Right cardiac atrium (tissue), 5 donors: Measurements from ENCODE around the gene LRP4. TPM values are rescaled to one million over a fixed set of nuclear protein-coding genes. Genes with fewer than 3 reads are reported as not detected.
"Not testable (repeated sequence)": the region's sequence is repeated elsewhere in the genome, so short reads cannot be mapped to it uniquely, and the experiment has no call there.

Source experiments
- ATAC-seq, 2 donors: fragments of 200-7000 bp; cut with Tn5 transposase; one replicate each; pipeline versions ENCODE4 v1.8.0 to v1.9.1; 2020; ENCODE audit warnings: moderate library complexity in 2 of 2, mild to moderate bottlenecking in 1 of 2
- DNase-seq, 3 donors: peaks; one replicate each; pipeline ENCODE4 v3.0.0-alpha.2; 2020
- H3K27ac ChIP-seq: one replicate; pipeline ENCODE4 v1.5.1; 2013; ENCODE audit warnings: mild to moderate bottlenecking, low read length, control low read depth, moderate library complexity
- H3K27me3 ChIP-seq: one replicate; pipeline ENCODE4 v1.6.1; 2013; ENCODE audit not compliant: control insufficient read depth, insufficient read depth
- H3K4me1 ChIP-seq: one replicate; pipeline ENCODE4 v1.6.1; 2013; ENCODE audit warnings: low read length; ENCODE audit not compliant: control insufficient read depth, insufficient read depth
- H3K4me3 ChIP-seq: one replicate; pipeline ENCODE4 v1.5.1; 2013; ENCODE audit warnings: low read length, control low read depth
- H3K9me3 ChIP-seq: one replicate; pipeline ENCODE4 v1.6.1; 2013; ENCODE audit warnings: low read length; ENCODE audit not compliant: control insufficient read depth
- WGBS: extraction: QIAGEN DNeasy Blood & Tissue Kit; methylation state at CpG from one replicate; pipeline ENCODE4 v1.1.7; 2013; 5-methylcytosine and 5-hydroxymethylcytosine counted together
- intact Hi-C, 4 donors: fragments of 100-400 bp; cut with DNase I; formaldehyde crosslinking; loops; one replicate each; pipeline versions ENCODE4 v1.11.0 to v1.14.0; 2022 to 2023
- long read RNA-seq, 4 donors: library from polyadenylated mRNA; unstranded; transcript quantifications; one replicate each; pipeline ENCODE4 v2.0.0, GENCODE V29; 2020 to 2021
- polyA plus RNA-seq: library from polyadenylated mRNA; stranded (reverse); fragments of 200-250 nt; gene quantifications from one replicate; pipeline ENCODE4 v1.2.3, GENCODE V29; 2013
- total RNA-seq, 4 donors: library from RNA; stranded (reverse); fragmentation: NEBNext Ultra II Directional; extraction: Animal tissue kit (Norgen Biotek cat#: 25700); gene quantifications; one replicate each; pipeline ENCODE4 v1.2.1, GENCODE V29; 2021
- donor health status: healthy with polysubstance abuse.
- donor health status: DM: no; HTN: yes; CAD: no.
- donor health status: DM: no; HTN: no; CAD: no.
- donor health status: DM: no; HTN: yes; CAD: no; lungs with severe emphysema.
- donor health status: DM: yes; HTN: yes; CAD: no.

Gene LRP4
- 10 to 100 TPM; 21.8 to 32.3 (median 29.2) TPM for total RNA-seq
- polyA plus RNA-seq: 14.6 TPM
- long read RNA-seq, donor 1, full-length matches to known transcripts: 3 of 24 reads
- long read RNA-seq, donor 1, partial matches to known transcripts: 12 of 24 reads
- long read RNA-seq, donor 1, other reads (novel, unspliced or antisense): 9 of 24 reads
- long read RNA-seq, donor 2, full-length matches to known transcripts: 1 of 4 reads
- long read RNA-seq, donor 2, partial matches to known transcripts: 3 of 4 reads
- long read RNA-seq, donor 2, other reads (novel, unspliced or antisense): 0 of 4 reads
- long read RNA-seq, donor 3, partial matches to known transcripts: 14 of 28 reads
- long read RNA-seq, donor 3, other reads (novel, unspliced or antisense): 14 of 28 reads
- long read RNA-seq, donor 4, full-length matches to known transcripts: 1 of 9 reads
- long read RNA-seq, donor 4, partial matches to known transcripts: 3 of 9 reads
- long read RNA-seq, donor 4, other reads (novel, unspliced or antisense): 5 of 9 reads

- under 1% methylated on average over 97 of the region's 97 CpGs for WGBS
- intact Hi-C loops: no loop called here
- H3K4me1 ChIP-seq: peaks cover 2% of the 10 kb centered on the region
- H3K9me3 ChIP-seq: no peaks in the 10 kb centered on the region
- peak within 1 kb of the TSS; percentile 88 for H3K27ac ChIP-seq
- H3K4me3 ChIP-seq: peak within 1 kb of the TSS; percentile 95
- ATAC-seq (peak; percentile 61 to 69), DNase-seq (peak; percentile 57 to 87 (median 86))
- no peaks in the 10 kb centered on the region for H3K27me3 ChIP-seq
These were observed at the start of gene LRP4 for GRCh38 chr11:46918083-46918787. Gene LRP4 (minus strand): TSS chr11:46918550. CDS start chr11:46918379, 171 bp downstream.

- DNase-seq (no peak), ATAC-seq (no peak)
- H3K4me1 ChIP-seq: no peaks in the 10 kb centered on the region
- H3K27me3 ChIP-seq: no peaks in the 10 kb centered on the region
- no peaks in the 10 kb centered on the region for H3K9me3 ChIP-seq
- 98% methylated on average over 2 of the region's 2 CpGs for WGBS
- intact Hi-C loops: no loop called here
- no peak overlapping the region for H3K4me3 ChIP-seq
- H3K27ac ChIP-seq: no peak overlapping the region
These were observed 49.6 kb upstream of the LRP4 start for GRCh38 chr11:46967962-46968361.

- Histone ChIP-seq H3K4me1 (no peaks in the 10 kb centered on the region), H3K9me3 (no peaks in the 10 kb centered on the region), H3K27ac (no peak overlapping the region), H3K27me3 (no peaks in the 10 kb centered on the region), H3K4me3 (no peak overlapping the region)
- ATAC-seq: no peak
- 64% methylated on average over 2 of the region's 2 CpGs for WGBS
- DNase-seq: peak in 1 of 3 donors; percentile 38
- intact Hi-C loops: no loop called here
These were observed 48.4 kb upstream of the LRP4 start for GRCh38 chr11:46966773-46967172.

- Histone ChIP-seq H3K4me1 (no peaks in the 10 kb centered on the region), H3K27ac (no peak overlapping the region), H3K9me3 (no peaks in the 10 kb centered on the region), H3K27me3 (no peaks in the 10 kb centered on the region), H3K4me3 (no peak overlapping the region)
- ATAC-seq (no peak), DNase-seq (no peak)
- intact Hi-C loops: no loop called here
- 98% methylated on average over 3 of the region's 3 CpGs for WGBS
These were observed 45.5 kb upstream of the LRP4 start for GRCh38 chr11:46963844-46964243.

- ATAC-seq, H3K27ac ChIP-seq, H3K9me3 ChIP-seq, H3K4me3 ChIP-seq, H3K27me3 ChIP-seq, H3K4me1 ChIP-seq, intact Hi-C loops, DNase-seq: not testable (repeated sequence)
- WGBS: 88% methylated on average over 3 of the region's 3 CpGs
These were observed 43.5 kb upstream of the LRP4 start for GRCh38 chr11:46961886-46962285.

GRCh38 chr11:46961041-46961440 is 42.7 kb upstream of the LRP4 start:
- no peaks in the 10 kb centered on the region for H3K27me3 ChIP-seq
- 99% methylated on average over 2 of the region's 2 CpGs for WGBS
- intact Hi-C loops: no loop called here
- no peak overlapping the region for H3K4me3 ChIP-seq
- H3K4me1 ChIP-seq: no peaks in the 10 kb centered on the region
- H3K9me3 ChIP-seq: no peaks in the 10 kb centered on the region
- H3K27ac ChIP-seq: no peak overlapping the region
- ATAC-seq (no peak), DNase-seq (no peak)

GRCh38 chr11:46958777-46959176 is 40.4 kb upstream of the LRP4 start:
- H3K27me3 ChIP-seq: no peaks in the 10 kb centered on the region
- intact Hi-C loops: no loop called here
- no peaks in the 10 kb centered on the region for H3K9me3 ChIP-seq
- H3K4me1 ChIP-seq: no peaks in the 10 kb centered on the region
- ATAC-seq (no peak), DNase-seq (no peak)
- no peak overlapping the region for H3K27ac ChIP-seq
- 97% methylated on average over 1 of the region's 1 CpG for WGBS
- no peak overlapping the region for H3K4me3 ChIP-seq

GRCh38 chr11:46953093-46953492 is 34.7 kb upstream of the LRP4 start:
- no peak overlapping the region for H3K27ac ChIP-seq
- H3K9me3 ChIP-seq: no peaks in the 10 kb centered on the region
- intact Hi-C loops: no loop called here
- no peak overlapping the region for H3K4me3 ChIP-seq
- 91% methylated on average over 5 of the region's 5 CpGs for WGBS
- no peaks in the 10 kb centered on the region for H3K4me1 ChIP-seq
- H3K27me3 ChIP-seq: no peaks in the 10 kb centered on the region
- ATAC-seq (no peak), DNase-seq (no peak)

- Histone ChIP-seq H3K4me1 (no peaks in the 10 kb centered on the region), H3K27me3 (no peaks in the 10 kb centered on the region), H3K9me3 (no peaks in the 10 kb centered on the region), H3K27ac (no peak overlapping the region), H3K4me3 (no peak overlapping the region)
- intact Hi-C loops: no loop called here
- WGBS: 77% methylated on average over 2 of the region's 2 CpGs
- DNase-seq (no peak), ATAC-seq (no peak)
These were observed 34.2 kb upstream of the LRP4 start for GRCh38 chr11:46952553-46952952.

GRCh38 chr11:46951864-46952263 is 33.5 kb upstream of the LRP4 start:
- Histone ChIP-seq H3K27ac (no peak overlapping the region), H3K27me3 (no peaks in the 10 kb centered on the region), H3K4me1 (no peaks in the 10 kb centered on the region), H3K4me3 (no peak overlapping the region), H3K9me3 (no peaks in the 10 kb centered on the region)
- 95% methylated on average over 1 of the region's 1 CpG for WGBS
- intact Hi-C loops: no loop called here
- ATAC-seq (no peak), DNase-seq (no peak)

GRCh38 chr11:46949297-46949696 is 30.9 kb upstream of the LRP4 start:
- no peaks in the 10 kb centered on the region for H3K9me3 ChIP-seq
- H3K27me3 ChIP-seq: no peaks in the 10 kb centered on the region
- no peak overlapping the region for H3K4me3 ChIP-seq
- intact Hi-C loops: loop anchor here in 1 of 4 donors (10.0 kb wide), 1 partner anchor 56 kb away; no protein-coding TSS in a partner anchor
- 90% methylated on average over 1 of the region's 1 CpG for WGBS
- DNase-seq (no peak), ATAC-seq (no peak)
- H3K27ac ChIP-seq: no peak overlapping the region
- H3K4me1 ChIP-seq: no peaks in the 10 kb centered on the region
